SU-DHL-6 (cell line): ENCODE results near the gene OGDH.

Experiments used
- EZH2phosphoT487 ChIP-seq: fragments of 200-600 bp; sonication (generic), shearing (Covaris generic); conservative IDR thresholded peaks from 2 replicates; pipeline ENCODE4 v1.6.1; 2018; ENCODE audit warnings: mild to moderate bottlenecking, antibody characterized with exemption, low read length, moderate library complexity, mixed read lengths
- TF ChIP-seq, protein P1 (sequence below): fragments of 200-600 bp; sonication (generic); IDR thresholded peaks from one replicate; pipeline ENCODE4 v1.5.1; 2017; ENCODE audit warnings: antibody characterized with exemption, mild to moderate bottlenecking, low read length, moderate library complexity; ENCODE audit not compliant: insufficient read depth, poor library complexity, severe bottlenecking

DNA sequence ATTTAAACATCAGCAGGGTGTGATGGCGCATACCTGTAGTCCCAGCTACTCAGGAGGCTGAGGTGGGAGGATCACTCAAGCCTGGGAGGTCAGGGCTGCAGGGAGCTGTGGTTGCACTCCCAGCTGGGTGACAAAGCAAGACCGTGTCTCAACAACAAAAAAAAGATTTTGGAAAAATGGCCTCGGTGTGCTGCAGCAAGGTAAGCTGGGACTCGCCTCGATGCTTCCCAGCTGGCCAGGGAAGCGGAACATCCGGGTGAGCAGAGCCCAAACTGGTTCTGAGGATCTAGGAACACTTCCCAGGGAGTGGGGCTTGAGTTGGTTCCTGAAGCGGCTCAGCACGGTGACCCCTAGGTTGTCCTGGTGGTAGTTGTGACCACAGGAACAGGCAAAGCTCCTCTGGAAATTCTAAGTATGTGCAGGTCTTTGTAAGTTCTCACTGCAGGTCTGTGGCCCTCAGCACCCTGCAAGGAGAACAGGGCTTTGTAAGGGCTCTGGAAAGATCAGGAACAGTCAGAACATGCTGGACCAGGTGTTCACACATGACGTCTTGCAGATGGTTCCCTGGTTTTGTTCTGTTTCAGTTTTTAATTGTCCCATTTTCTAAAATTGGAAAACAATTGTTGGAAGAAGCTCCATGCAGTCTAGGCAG, 103.6 kb downstream of the OGDH start:
- TF ChIP-seq, protein P1, sequence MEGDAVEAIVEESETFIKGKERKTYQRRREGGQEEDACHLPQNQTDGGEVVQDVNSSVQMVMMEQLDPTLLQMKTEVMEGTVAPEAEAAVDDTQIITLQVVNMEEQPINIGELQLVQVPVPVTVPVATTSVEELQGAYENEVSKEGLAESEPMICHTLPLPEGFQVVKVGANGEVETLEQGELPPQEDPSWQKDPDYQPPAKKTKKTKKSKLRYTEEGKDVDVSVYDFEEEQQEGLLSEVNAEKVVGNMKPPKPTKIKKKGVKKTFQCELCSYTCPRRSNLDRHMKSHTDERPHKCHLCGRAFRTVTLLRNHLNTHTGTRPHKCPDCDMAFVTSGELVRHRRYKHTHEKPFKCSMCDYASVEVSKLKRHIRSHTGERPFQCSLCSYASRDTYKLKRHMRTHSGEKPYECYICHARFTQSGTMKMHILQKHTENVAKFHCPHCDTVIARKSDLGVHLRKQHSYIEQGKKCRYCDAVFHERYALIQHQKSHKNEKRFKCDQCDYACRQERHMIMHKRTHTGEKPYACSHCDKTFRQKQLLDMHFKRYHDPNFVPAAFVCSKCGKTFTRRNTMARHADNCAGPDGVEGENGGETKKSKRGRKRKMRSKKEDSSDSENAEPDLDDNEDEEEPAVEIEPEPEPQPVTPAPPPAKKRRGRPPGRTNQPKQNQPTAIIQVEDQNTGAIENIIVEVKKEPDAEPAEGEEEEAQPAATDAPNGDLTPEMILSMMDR = no peak
- TF ChIP-seq EZH2phosphoT487 = no peak
